ENCODE results near the gene PTPRN2.
"Not testable (repeated sequence)": the region's sequence is repeated elsewhere in the genome, so short reads cannot be mapped to it uniquely, and the experiment has no call there.

Gene PTPRN2

DNA sequence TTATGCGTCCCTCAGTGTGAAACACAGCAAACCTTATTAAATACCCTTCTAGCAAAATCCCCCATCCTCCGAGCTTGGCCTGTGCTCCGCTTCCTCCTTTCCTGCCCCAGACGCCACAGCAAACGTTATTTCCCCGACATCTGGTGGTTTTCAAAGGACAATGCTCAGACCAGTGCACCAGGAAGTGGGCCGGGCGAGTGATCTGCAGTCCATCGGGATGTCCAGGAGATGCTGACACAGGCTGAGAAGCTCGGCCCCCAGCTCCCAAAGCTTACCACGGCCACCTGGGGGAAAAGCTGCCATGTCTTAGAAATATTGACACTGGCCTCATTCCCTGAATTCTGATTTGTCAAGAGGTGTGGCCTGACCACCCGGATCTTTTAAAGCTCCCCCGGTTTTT is 129.5 kb downstream of the PTPRN2 start:
- DNase-seq = no peak

DNA sequence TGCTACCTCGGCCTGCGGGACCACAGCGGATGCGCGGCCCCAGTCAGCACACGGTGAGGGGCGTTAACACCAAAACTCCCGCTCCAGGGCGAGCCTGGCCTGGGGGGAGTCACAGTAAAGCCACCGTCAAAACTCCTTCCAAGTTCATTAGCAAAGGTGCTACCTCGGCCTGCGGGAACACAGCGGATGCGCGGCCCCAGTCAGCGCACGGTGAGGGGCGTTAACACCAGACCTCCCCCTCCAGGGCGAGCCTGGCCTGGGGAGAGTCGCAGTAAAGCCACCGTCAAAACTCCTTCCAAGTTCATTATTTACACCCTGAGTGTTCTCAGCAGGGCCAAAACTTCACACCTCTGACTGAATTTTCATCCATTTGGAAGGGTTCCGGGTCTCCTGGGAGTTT is 130.0 kb downstream of the PTPRN2 start:
- not testable (repeated sequence) for DNase-seq

DNA sequence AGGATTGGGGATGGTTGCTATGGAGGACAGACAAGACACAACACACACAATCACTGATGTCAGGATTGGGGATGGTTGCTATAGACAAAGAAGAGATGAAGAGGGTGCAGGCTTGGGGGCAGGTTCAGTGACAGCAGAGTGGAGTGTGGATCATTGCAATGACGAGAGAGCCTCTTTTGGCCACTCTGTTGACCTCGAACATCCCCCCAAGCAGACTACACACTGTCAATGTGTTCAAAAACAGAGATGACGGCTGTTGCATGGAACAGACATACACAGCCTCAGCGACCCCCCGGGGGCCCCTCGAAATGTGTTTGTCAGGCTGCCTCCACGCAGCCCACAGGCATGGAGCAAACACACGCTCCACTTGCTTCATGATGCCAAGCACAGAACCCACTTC is 133.0 kb downstream of the PTPRN2 start:
- no peak for DNase-seq

GRCh38 chr7:158453663-158454062 is 134.0 kb downstream of the PTPRN2 start:
- no peak for DNase-seq

GRCh38 chr7:158452331-158452730 is 135.3 kb downstream of the PTPRN2 start:
- DNase-seq = no peak

GRCh38 chr7:158450476-158451124 is 137.0 kb downstream of the PTPRN2 start:
- peak; percentile 38 for DNase-seq

- no peak for DNase-seq
These were observed 137.7 kb downstream of the PTPRN2 start for GRCh38 chr7:158449942-158450341.

- no peak for DNase-seq
These were observed 138.4 kb downstream of the PTPRN2 start for GRCh38 chr7:158449266-158449665.

- no peak for DNase-seq
These were observed 139.1 kb downstream of the PTPRN2 start for GRCh38 chr7:158448430-158449100.

- DNase-seq = peak; percentile 21
These were observed 140.0 kb downstream of the PTPRN2 start for GRCh38 chr7:158447506-158448171.

- DNase-seq = no peak
These were observed 140.5 kb downstream of the PTPRN2 start for GRCh38 chr7:158447151-158447505.

DNA sequence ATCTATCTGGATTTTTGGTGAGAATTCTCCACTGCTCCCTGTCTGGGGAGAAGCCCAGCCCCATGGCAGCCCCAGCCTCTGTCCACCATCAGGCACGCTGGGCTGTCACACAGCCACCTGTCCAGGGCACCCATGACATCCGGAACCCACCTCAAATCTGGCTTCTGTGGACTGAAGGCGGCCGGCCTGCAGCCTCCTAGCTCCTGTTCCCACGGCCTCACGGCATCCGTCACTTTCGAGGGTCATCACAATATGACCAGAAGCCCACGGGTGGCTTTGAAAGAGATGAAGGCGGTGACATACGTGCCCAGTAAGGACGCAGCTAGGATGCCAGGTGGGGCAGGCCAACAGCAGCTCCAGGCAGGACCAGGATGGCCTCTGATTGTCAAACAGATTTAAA is 140.9 kb downstream of the PTPRN2 start:
- no peak for DNase-seq

- no peak for DNase-seq
These were observed 141.3 kb downstream of the PTPRN2 start for GRCh38 chr7:158446281-158446680.

DNA sequence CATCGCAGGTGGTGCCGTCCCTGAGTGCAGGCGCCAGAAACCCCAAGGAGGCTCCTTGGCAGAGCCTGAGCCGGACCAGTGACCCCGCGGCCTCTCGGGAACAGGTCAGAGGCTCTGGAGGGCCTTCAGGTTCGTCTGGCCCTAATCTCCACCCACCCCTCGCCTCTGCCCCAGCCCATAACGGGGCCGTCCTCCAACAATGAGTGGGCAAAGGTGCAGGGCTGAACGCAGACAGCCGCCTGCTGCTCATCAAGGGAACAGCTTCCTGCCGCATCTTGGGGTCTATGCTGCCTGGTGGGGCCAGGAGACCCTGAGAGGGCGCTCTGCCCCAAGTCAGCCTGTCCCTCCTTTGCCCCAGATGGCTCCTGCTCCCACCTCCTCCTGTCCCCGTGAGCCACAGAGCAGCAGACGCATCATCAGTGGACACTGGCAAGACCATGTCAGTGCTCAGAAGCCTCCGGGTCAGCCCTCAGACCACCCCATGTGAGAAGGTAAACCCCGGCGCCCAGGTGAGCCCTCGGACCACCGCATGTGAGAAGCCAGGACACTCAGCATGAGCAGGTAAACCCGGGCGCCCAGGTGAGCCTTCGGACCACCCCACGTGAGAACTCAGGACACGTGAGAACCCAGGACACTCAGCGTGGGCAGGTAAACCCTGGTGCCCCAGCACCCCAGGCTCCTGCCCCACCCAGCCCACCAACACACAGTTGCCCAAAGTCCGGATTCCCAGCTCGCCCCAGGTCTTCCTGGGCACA is 142.0 kb downstream of the PTPRN2 start:
- no peak for DNase-seq

DNA sequence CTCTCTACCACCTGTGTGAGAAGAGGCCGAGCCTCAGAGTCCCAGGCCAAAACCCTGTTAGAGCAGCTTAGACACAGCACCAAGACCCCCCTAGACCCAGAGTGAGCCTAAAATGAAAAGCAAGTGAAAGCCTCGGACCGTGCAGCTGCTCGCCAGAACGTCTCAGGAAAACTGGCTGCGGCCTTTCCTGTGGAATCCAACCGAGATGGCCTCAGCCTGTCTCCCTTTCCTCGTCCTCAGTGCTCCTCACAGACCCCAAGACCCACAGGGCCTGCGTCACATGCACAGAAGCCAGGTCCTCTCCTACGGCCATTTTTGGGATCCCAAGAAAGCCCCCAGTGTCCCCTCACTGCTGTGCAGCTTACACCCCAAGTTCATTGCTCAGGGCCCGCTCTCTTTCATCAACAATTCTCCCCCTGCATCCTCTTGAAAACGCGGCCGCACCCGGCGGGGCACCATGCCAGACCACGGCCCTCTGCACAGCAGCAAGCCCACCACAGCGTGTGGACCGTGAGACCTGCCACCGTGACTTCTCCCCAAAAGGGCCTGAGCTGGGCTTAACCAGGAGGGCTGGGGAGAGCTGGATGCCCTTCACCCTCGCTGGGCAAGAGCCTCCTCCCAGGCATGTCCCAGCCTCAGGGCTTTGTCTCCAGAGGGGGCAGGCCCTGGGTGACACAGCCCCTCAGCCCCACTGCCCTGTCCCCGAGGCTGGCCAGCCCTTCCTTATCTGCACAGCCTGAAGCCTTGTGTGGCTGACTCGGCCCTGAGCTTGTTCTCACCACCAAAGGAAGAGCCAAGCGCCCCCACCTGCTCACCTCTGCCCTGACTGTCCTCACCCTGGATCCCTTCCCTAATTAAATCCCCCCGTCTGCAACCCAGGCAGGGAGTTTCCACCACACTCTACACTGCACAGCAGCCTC is 142.9 kb downstream of the PTPRN2 start:
- DNase-seq = no peak

- DNase-seq = no peak
These were observed 143.7 kb downstream of the PTPRN2 start for GRCh38 chr7:158443688-158444483.

GRCh38 chr7:158443014-158443687 is 144.5 kb downstream of the PTPRN2 start:
- DNase-seq = no peak

DNA sequence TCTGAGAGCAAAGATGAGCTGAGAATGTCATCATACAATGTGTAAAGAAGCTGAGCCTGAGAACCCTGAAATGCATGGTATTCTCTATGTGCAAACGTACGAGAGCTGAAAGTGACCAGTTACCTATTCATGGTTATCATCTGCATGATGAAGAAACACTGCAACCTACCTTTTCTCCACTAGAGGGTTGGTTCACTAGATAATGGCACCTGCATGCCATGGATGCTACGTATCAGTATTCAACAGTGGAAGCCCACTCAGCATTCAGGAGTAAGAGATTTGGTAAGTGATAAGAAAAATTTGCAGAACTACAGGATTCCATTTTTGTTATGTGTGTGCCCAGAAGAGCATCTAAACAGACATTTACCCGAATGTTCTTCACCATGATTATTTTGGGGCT is 145.4 kb downstream of the PTPRN2 start:
- DNase-seq = no peak

- DNase-seq = no peak
These were observed 148.6 kb downstream of the PTPRN2 start for GRCh38 chr7:158439035-158439434.

DNA sequence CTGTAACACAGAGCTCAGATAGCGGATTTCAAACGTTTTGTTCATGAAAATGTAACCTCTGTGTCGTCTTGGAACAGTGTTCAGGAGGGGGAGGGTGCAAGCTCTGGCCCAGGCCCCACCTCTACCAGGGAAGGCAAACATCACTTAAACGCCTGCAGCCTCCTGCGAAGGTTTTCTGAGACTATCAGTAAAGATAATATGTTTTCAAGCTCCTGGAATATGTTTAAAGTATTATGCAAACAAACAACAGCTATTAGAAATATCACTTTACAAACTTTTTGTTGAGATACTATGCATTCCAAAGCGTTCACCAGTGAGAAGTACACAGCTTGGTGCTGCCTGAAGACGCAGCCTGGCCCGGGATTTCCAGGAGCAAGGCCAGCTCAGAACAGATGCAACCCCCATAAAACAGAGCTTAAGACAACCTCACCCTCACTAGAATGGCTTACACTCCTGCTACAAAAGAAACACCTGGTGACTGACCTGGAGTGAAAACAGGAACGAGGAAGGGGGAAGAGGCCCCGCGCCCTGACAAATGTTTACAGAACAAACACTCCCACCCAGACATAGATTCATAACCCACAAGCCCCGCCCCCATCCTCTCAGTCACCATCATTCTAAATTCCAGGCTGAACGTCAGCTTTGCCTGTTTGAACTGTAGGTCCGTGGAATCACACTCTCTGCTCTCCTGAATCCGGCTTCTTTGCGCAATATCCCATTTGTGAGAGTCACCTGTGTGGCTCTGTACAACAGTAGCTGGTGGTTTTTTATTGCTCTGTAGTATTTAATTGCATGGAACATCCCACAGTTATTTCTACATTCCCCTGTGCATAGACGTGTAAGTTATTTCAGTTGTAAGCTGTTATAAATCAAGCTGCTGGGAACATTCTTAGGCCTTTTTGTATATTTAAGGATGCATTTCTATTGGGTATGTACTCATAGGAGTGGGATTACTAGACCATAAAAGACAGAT is 155.0 kb downstream of the PTPRN2 start:
- DNase-seq = peak; percentile 94

Measured in NCI-H1417 treated with DMSO at 0.1 percent for 48 hours (cell line).